Esophagus mucosa (tissue), 1 donor: Measurements from ENCODE around the gene CNOT4. TPM values are rescaled to one million over a fixed set of nuclear protein-coding genes. Genes with fewer than 3 reads are reported as not detected.

Source experiments
- ATAC-seq: fragments of 200-7000 bp; cut with Tn5 transposase; one replicate; pipeline ENCODE4 v1.9.1; 2020
- total RNA-seq: library from RNA; stranded (reverse); gene quantifications from one replicate; pipeline ENCODE4 v1.2.4, GENCODE V29; 2023
- donor health status: DM: yes; HTN: yes; CAD: no.

CNOT4 gene
- total RNA-seq, 1 donor from 2014 or later = 15.9 TPM

DNA sequence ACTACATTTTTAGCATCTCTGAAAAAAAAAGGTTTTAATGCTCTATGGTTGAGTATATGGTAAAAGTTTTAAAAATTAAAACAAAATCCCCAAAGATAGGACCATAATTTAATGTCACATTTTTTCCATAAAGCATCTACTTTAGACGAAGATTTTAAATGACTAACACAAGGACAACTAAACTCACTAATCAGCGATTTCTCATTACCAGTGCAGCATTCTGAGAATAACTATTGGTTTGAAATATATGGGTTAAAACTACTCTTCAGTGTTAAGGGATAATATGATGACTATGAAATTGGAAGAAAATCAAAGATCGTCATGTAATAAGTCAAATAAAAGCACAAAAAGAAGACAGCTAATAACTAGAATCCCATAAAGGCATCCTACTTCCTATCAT is 118.4 kb downstream of the CNOT4 start:
- no peak for ATAC-seq

DNA sequence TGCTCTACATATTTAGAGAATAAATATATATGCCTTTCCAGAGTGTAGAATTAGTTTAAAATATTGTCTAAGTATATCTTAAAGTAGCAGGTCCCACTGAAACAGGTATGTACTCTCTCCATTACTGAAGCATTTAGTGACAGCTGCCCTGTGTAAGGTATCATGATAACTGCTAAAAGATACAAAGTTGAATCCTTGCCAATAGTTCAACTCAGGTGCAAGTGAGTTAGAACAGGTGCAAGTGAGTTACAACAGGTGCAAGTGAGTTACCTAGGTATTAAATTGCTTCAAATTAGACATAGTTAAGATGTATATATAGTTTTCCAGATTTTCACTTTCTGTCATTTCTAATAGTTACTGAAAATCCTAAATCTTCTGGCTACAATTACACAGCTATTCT is 119.1 kb downstream of the CNOT4 start:
- no peak for ATAC-seq

DNA sequence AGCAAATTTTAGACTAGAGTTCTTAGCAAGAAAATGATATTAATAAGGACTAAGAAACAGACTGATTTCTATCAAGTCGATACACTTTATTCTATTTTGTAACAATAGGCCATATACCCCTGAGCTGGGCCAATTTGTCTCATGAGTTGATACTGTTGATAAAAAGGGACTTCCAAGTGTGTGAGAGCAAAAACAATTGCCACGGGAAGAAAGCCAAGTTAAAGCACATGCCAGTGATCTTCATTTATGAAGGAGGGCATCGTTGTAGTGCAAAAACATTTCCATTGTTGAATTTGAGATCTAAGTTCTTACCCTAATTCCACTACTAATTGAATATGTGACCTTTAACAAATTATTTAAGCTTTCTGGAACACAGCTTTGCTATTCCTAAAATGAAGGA is 119.9 kb downstream of the CNOT4 start:
- no peak for ATAC-seq

DNA sequence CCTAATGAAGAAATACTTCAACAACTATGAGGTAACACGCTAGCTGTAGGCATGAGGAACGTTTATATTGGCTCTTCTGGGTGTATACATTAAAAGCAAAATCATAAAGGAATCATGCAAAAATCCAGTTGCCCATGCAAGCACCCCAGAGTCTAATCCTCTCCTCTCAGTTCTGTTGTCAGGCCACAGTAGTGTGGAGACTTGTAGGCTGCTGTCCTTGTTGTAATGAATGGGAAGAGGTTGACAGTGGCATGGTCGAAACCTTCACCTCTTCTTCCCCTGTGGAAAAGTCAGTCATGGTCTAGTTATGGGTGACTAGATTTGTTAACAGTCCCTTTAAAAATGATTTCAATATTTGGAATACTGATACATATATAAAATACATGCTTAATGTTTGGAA is 121.3 kb downstream of the CNOT4 start:
- ATAC-seq = no peak

DNA sequence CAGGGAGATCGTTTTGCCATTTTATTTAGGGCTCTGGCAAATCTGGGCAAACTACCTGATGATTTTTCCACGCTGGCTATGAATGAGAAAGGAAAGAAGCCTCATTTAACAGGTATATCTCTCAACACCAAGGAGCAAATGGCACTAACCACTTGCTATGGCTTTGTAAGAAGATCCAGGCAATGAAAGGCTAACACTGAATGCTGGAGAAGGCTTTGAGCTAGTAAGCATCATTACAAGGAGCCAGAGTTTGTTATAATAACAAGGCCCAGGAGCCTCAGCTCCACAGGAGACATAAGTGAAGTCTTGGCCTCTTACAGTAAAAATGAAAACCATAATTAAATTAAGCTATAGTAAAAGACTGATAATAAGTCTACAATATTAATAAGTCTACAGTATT is 123.1 kb downstream of the CNOT4 start:
- no peak for ATAC-seq

DNA sequence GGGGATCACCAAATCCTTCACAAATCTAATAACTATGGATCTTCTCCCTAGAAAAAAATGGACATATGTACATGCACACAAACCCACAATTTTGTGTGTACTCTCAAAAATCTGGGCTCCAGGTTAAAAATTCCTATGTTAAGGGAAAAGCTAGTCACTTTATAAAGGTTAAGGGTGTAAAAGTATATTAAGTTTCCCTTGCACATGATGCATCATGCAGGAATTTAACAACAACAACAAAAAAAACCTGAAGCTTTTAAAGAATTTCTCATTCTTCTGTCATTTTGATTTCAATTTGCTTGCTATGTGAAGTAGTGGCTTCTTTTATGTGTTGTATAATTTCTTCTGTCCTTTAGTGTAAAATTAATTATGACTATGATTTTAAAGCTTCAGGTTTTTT is 123.7 kb downstream of the CNOT4 start:
- ATAC-seq = no peak

DNA sequence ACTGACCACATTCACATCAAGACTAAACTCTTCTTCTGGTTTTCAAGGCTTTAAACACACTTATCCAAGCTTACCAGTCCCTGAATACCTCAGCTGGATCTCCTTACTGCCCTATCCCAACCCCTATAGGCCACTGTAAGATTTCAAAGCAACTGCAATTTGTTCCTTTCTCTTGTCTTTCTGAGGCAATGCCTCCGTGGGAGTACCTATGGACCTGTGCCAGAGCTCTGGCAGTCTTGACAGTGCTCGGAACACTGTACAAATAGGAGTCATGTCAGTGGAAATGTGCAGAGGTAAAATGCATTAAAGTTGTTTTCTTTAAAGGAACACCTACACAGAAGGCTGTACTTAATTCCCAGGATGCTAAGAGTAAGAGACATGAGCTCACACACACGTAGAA is 124.7 kb downstream of the CNOT4 start:
- no peak for ATAC-seq

DNA sequence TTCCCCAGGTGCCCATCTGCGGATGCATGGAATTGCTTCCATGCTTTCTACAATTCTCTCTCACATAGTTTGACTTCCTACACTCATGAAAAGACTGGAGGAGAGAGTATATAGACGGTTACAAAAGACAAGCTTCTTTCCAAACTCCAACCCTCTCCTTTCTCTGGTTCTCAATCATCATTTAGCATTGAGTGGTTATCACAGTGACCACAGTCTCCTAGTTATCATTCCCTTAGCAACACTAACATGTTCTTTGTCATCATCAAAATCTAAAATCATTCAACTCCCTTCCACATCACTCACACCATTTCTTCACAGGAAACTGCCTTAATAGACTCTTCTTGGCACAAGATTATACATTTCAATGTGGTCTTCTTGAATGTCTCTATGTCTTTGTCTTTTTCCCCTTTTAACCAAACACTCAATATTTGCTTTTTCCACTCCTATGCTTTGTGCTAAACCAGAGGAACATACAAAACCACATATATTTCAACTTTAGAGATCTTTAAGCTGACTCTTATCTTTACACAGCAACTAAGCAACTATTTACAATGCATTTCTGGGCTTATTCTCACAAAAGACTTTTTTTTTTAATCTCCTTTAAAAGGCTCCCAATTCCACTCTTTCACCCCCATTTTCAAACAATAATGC is 126.3 kb downstream of the CNOT4 start:
- ATAC-seq = no peak

DNA sequence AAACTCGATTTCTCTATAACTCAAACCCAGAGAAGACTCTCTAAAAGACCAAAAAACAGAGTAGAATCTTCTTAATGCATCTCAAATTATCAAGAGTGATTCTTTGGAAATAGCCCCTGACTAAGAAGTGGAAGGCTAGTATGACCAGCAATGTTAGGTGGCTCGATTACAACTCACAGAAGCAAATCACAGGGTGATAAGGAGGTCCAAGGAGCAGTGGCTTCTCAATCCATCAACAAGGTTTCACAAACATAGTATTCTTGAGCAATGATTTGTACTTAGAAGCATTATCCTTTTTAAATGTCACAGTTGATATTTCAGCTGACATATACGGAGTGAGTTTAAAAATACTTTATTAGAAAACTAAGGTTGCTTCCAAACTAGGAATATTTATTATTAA is 127.7 kb downstream of the CNOT4 start:
- no peak for ATAC-seq

DNA sequence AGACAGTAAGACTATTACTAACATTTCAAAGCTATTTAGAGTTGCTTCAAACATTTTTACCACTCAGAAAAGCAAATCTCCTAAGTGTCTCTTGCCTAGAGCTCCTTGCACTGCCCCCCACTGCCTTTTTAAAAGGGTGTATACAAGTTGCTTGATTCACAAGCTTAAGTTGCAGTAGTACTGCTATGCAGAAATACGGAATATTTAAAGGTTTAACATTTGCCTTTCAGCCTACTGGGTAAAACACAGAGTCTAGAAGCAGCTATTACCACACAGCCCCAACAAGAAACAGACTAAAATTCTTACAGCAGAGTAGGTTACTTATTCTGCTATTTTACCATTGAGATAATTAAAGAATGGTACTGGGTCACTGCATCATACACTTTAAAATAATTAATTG is 128.5 kb downstream of the CNOT4 start:
- no peak for ATAC-seq

DNA sequence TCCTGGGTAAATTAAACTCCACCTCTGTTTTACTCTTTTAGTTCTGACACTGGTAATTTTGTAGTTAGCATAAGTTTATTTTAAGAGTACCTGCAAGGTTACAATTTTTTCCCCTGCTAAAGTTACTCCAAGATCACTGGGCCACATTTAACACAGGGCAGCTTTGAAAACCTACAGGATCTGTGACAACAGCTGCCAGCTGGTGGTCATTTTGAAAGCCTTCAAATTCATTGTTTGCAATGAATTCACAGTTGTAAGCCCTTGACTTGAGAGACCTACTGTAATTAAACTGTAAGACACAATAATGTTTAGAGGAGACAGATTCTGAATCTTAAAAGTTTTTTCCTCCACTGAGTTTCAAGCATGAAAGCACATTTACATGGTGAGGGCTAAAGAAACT is 129.6 kb downstream of the CNOT4 start:
- ATAC-seq = no peak

DNA sequence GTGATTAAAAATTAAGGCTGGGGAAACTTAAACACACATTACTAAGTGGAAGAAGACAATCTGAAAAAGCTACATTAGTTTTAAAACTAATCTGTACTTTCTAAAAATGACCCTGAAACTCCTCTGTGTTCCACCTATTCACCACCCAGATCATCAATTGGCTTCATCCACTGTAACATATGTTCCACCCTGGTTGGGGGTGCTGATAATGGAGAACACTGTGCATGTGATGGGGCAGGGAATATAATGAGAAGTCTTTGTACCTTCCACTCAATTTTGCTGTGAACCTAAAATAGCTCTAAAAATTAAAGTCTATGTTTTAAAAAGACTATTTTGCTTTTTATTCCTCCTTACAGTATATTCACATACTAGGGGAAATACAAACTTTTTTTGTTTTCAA is 132.7 kb downstream of the CNOT4 start:
- no peak for ATAC-seq

DNA sequence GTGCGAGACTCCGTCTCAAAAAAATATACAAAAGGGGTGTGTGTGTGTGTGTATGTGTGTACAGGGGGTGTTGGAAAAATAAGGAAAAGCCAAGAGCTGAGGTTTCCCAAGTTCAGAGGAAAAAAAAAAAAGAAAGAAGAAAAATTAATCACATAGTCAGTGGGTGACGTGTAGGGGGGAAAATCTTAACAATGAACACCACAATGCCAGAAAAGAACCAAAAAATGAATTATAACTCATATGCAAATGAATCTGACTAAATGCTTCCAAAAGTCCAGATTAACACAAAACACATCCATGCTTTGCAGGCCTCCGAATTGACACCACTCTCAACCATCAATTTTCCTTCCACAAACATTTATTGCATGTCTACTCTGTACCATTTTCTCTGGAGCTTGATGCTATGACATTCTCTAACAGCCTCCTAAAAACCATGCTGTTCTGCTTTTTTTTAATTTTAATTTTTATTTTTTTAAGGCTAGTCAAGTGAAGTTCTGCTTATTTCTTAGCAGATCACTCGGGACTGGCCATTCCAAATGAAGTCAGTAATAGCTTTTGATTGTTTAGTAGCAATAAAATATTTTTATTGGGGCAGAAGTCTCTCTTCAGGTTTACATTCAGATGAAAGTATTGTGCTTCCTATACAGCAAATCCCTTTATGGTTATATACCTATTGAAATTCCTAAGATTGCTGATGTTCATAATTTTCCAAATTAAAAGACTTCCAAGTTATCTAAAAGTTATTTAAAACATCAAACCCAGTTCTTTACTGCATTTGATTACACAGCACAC is 133.8 kb downstream of the CNOT4 start:
- ATAC-seq = no peak

DNA sequence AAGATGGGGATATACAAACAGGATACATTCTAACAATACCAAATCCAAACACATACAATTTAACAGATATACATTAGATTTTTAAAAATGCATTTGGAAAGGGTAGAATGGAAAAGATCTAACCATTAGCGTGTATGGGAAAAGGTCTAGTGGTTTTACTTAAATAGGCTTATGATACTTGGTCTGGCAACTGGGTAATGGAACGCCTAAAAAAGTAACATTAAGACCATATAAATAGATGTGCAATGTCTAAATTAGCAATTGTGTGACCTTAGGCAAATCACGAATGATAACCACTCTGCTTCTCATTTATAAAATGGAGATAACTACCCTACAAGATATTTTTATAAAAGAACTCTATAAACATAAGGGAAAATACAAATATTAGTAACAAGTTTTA is 135.2 kb downstream of the CNOT4 start:
- ATAC-seq = no peak

DNA sequence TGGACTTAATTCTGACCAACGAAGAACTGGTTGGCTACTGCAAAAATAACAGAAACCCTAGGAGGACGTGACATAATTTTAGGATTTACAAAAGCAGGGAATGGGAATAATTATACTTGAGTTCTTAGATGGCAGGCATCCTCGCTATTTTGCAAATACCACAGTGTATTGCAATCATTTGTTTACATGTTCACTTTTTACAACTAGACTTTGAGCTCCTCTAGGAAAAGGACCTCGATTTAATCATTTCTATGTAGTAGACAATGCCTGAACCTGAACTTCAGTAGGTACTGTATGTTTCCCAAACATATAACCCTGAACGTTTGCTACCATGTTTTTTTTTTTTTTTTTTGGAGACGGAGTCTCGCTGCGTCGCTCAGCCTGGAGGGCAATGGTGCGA is 137.7 kb downstream of the CNOT4 start:
- no peak for ATAC-seq

DNA sequence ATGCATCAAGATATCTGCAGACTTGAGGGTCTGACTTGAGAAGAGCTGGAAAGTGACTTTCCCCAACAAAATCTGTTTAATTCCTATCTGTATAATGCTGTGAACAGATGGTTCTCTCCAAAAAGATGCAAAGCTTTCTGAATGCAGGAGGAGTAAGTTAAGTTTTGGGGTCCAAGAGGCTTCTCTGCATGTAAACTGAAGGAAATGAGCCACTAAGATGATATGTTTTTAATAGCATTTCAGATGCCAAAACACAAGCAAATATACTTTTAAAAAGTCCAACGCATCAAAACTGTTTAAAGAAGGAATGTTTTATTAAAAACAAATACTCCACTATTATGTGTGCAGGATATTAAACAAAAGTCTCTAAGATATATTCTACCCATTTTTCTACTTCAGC is 139.2 kb downstream of the CNOT4 start:
- ATAC-seq = no peak

DNA sequence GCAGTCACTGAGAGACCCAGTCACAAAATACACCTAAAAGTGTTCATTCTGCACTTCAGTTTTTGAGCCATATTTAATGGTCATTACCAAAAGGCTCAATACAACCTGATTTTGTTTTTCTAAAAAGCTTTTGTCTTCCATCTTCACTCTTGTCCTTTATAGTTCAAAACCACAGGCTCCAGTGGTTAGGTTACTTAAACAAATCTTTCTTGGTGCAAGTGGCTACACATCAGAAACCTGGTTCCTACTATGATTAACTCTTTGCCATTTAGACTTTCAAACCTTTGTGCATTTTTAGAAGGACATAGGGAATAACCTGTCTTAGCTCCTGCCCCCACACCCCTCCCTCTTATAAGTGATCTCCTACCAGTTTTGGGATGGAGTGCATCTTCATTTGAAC is 140.5 kb downstream of the CNOT4 start:
- ATAC-seq = no peak

DNA sequence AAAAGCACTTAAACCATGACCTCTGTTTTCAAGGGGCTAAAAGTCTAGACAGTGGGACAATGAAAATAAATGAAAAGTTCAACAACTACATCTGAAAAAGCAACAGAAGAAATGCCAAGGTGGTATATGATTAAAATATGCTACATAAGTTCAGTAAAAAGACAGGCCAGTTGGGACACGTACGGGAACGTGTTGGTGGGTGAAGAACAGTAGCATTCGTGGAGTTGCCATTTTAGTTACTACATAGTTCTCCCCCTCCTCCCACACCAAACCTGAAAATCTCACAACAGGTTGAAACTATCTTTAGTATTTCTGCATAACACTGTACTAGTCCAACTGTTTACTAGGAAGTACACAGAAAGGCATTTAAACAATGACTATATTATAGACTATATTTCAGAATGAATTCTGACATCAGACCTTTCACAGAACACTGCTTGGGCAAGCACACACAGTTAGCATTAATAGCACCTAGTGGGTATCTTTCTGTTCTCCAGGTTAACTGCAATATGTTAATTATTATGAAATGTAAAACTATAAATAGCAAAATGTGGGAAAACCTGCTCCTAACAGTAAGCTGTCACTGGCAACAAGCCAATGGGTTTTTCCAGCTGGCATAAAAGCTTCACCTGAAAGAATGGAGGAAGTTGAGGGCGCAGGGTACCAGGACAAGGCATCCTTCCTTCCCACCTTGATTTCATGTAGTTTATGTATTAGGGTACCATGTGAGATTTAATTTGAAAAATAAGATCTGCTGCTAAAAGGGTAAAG is 141.3 kb downstream of the CNOT4 start:
- ATAC-seq = peak; percentile 10

DNA sequence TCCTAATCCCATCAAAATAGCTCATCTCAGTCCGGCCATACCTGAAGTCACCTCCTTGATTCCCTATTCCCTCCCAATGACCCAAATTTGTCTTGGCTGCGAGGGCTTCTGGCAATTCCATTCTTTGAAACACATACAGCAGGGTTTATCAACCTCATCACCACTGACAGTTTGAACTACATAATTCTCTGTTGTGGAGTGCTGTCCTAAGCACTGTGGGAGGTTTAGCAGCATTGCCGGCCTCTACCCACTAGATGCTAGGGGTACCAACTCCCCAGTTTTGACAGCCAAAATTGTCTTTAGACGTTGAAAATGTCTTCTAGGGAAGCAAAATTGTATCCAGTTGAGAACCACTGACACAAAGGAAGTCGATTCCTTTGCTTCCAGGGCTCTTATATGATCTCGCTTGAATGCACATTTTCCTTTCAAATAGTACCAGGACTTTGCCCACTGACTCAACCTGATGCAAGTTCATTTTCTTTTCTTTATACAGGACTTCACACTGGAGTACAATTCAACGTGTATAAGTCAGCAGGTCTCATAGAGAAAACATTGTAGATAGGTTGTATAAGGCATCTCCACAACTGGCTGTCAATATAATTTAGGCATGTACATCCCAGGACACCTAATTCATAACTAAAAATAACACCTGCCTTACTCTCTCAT is 142.9 kb downstream of the CNOT4 start:
- ATAC-seq = no peak

DNA sequence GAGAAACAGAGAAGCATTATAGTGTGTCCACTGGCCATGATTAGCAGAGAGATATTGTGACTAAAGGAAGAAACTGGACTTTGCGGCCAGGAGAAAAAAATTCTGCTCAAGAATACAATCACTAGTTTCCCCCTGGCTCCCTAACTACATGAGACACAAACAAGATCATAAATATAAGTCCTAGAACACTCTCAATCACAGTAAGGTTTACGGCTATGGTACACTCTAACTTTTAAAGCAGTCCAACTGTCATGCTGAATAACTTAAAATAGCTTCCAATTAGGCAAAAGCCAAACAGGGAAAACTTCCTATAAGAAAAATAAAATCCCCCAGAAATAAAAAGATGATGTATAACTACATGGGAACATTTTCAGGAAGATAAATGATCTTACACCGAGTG is 144.2 kb downstream of the CNOT4 start:
- no peak for ATAC-seq

DNA sequence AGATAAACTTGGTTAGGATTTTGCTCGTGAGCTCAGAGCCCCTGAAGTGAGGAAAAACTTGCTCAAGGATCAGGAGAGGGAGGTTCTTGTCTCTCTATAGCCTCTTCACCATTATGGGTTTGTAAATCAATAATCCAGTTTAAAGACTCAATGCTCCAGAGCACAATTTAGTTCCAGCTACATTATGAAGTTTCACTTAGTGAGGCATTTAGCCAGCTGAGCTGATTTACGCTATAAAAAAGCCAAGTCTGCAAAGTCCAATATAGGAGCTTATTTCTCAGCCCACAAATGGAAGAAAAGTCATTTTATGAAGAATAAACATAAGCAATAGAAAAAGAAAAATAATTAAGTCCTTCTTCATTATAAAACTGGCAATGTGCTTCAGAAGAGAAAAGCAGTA is 145.7 kb downstream of the CNOT4 start:
- ATAC-seq = no peak

DNA sequence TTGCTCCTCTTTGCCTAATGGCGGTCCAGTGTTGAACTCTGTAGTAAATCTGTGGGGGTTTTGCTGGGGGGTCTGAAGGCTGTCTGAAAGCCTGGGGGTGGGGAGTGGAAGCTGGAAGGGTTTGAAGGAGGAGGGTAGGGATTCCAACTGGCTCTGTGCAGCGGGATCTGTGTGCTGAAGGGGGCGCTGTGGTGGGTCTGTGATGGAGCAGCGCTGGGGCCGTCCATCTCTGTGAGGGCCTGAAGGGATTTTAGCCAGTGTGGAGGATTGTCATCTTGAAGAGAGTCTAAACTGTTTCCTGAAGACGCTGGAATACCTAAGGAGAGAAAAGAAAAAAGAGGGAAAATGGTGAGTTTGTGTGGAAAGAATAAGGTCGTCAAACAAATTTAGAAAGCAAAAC is 147.0 kb downstream of the CNOT4 start:
- no peak for ATAC-seq

DNA sequence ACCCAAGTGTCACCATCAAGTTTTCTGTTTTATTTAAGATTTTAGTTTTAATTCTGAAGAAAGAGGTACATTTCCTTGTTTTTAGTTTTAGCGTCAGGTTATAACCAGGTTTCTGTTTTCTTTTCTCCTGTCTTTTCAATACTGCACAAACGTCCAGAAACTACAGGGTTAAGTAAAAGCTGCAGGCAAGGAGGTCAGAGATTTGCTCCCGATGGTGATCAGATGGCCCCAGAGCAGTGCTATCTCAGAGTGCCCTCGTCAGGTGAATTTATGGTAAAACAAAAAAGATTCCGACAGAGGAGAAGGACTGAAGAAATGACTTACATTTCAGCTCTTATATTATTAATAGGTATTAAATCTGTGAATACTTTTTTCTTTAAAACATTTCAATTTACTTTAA is 148.1 kb downstream of the CNOT4 start:
- ATAC-seq = no peak
